PC-9 (cell line): ENCODE measurements around the gene TEDC2.

Source experiments
- CTCF ChIP-seq: fragments of 200-600 bp; sonication (generic); conservative IDR thresholded peaks from 2 replicates; pipeline ENCODE4 v1.6.1; 2017; ENCODE audit warnings: mixed run types, antibody characterized with exemption, mild to moderate bottlenecking, moderate library complexity
- EZH2 ChIP-seq: fragments of 200-600 bp; sonication (generic); IDR thresholded peaks from 2 replicates; pipeline ENCODE4 v1.8.0; 2017; ENCODE audit warnings: antibody characterized with exemption, low read depth

GRCh38 chr16:2477327-2477726, 17.4 kb downstream of the TEDC2 start:
- TF ChIP-seq CTCF (no peak), EZH2 (no peak)
